Liver (tissue), 9 donors: ENCODE results near the gene SPTBN4. TPM values are rescaled to one million over a fixed set of nuclear protein-coding genes. Genes with fewer than 3 reads are reported as not detected.

Experiments
- DNase-seq: peaks from one replicate; pipeline ENCODE4 v3.0.0-alpha.2; 2017; ENCODE audit warnings: low spot score
- H3K27ac ChIP-seq, 2 donors: one replicate each; pipeline ENCODE4 v1.7.0; 2013; ENCODE audit warnings: inconsistent platforms in 2 of 2, low read length in 2 of 2, control low read depth in 1 of 2, low read depth in 1 of 2, mild to moderate bottlenecking in 1 of 2
- H3K27me3 ChIP-seq, 4 donors: one replicate each; pipeline versions ENCODE4 v1.6.1 to v1.7.0; 2013; ENCODE audit warnings: low read length in 3 of 4, inconsistent platforms in 1 of 4, mild to moderate bottlenecking in 1 of 4, moderate library complexity in 1 of 4; ENCODE audit not compliant: control insufficient read depth in 4 of 4, insufficient read depth in 4 of 4
- H3K36me3 ChIP-seq, 4 donors: one replicate each; pipeline versions ENCODE4 v1.6.1 to v1.7.0; 2013; ENCODE audit warnings: low read length in 3 of 4, mild to moderate bottlenecking in 3 of 4, low read depth in 1 of 4, moderate library complexity in 1 of 4; ENCODE audit not compliant: control insufficient read depth in 4 of 4, insufficient read depth in 3 of 4
- H3K4me1 ChIP-seq, 4 donors: one replicate each; pipeline versions ENCODE4 v1.6.1 to v1.7.0; 2013; ENCODE audit warnings: low read length in 3 of 4, mild to moderate bottlenecking in 3 of 4, moderate library complexity in 1 of 4; ENCODE audit not compliant: control insufficient read depth in 4 of 4, insufficient read depth in 4 of 4
- H3K4me3 ChIP-seq, 3 donors: one replicate each; pipeline versions ENCODE4 v1.6.1 to v1.7.0; 2013; ENCODE audit warnings: low read length in 3 of 3, control low read depth in 1 of 3, low read depth in 1 of 3, mild to moderate bottlenecking in 1 of 3
- H3K9ac ChIP-seq, 2 donors: one replicate each; pipeline ENCODE4 v1.7.0; 2013; ENCODE audit warnings: low read length in 2 of 2, mild to moderate bottlenecking in 2 of 2, moderate library complexity in 2 of 2, control low read depth in 1 of 2, low read depth in 1 of 2
- H3K9me3 ChIP-seq, 4 donors: one replicate each; pipeline versions ENCODE4 v1.6.1 to v1.7.0; 2013; ENCODE audit warnings: low read length in 3 of 4; ENCODE audit not compliant: control insufficient read depth in 4 of 4
- EGR1 ChIP-seq, 2 donors: IDR thresholded peaks; 2 replicates each; pipeline ENCODE4 v1.6.1; 2016 to 2018; ENCODE audit warnings: antibody characterized with exemption in 2 of 2, low read depth in 2 of 2
- FOXA1 ChIP-seq: IDR thresholded peaks from 2 replicates; pipeline ENCODE4 v1.6.1; 2016; ENCODE audit warnings: antibody characterized with exemption
- FOXA2 ChIP-seq: IDR thresholded peaks from 2 replicates; pipeline ENCODE4 v1.6.1; 2016; ENCODE audit warnings: antibody characterized with exemption
- GABPA ChIP-seq, 2 donors: IDR thresholded peaks in 1 of 2; conservative IDR thresholded peaks in 1 of 2; 2 replicates each; pipeline ENCODE4 v1.6.1; 2016; ENCODE audit warnings: antibody characterized with exemption in 2 of 2, mild to moderate bottlenecking in 1 of 2, moderate library complexity in 1 of 2
- HNF4A ChIP-seq, 2 donors: conservative IDR thresholded peaks; 2 replicates each; pipeline ENCODE4 v1.6.1; 2016; ENCODE audit warnings: antibody characterized with exemption in 2 of 2, mild to moderate bottlenecking in 2 of 2
- HNF4G ChIP-seq: IDR thresholded peaks from 2 replicates; pipeline ENCODE4 v1.6.1; 2016; ENCODE audit warnings: antibody characterized with exemption
- JUND ChIP-seq, 2 donors: IDR thresholded peaks; 2 replicates each; pipeline ENCODE4 v1.6.1; 2016; ENCODE audit warnings: antibody characterized with exemption in 2 of 2
- NR2F2 ChIP-seq: IDR thresholded peaks from 2 replicates; pipeline ENCODE4 v1.6.1; 2016; ENCODE audit warnings: antibody characterized with exemption
- RAD21 ChIP-seq, 2 donors: IDR thresholded peaks; 2 replicates each; pipeline ENCODE4 v1.6.1; 2016; ENCODE audit warnings: antibody characterized with exemption in 2 of 2, mild to moderate bottlenecking in 2 of 2
- SP1 ChIP-seq: IDR thresholded peaks from 2 replicates; pipeline ENCODE4 v1.6.1; 2018; ENCODE audit warnings: antibody characterized with exemption, mild to moderate bottlenecking
- TAF1 ChIP-seq: conservative IDR thresholded peaks from 2 replicates; pipeline ENCODE4 v1.6.1; 2016; ENCODE audit warnings: antibody characterized with exemption, mild to moderate bottlenecking
- YY1 ChIP-seq: IDR thresholded peaks from 2 replicates; pipeline ENCODE4 v1.6.1; 2016; ENCODE audit warnings: antibody characterized with exemption, mild to moderate bottlenecking
- WGBS: extraction: QIAGEN DNeasy Blood & Tissue Kit; methylation state at CpG from one replicate; pipeline ENCODE4 v1.1.7; 2013; 5-methylcytosine and 5-hydroxymethylcytosine counted together
- polyA plus RNA-seq, 2 donors: library from polyadenylated mRNA; stranded (reverse) in 1 of 2; unstranded in 1 of 2; fragments of 200-250 nt in 1 of 2; fragments of >200 nt in 1 of 2; fragmentation: Nextera tagmentation in 1 of 2; extraction: Ambion mirVana in 1 of 2; gene quantifications; one replicate each; pipeline versions ENCODE4 v1.2.1 to v1.2.3, GENCODE V29; 2013 to 2015
- total RNA-seq, 2 donors: library from RNA; depleted of rRNA; stranded (reverse); fragments of >200 nt; gene quantifications; one replicate each; pipeline ENCODE4 v1.2.3, GENCODE V29; 2014
- TF ChIP-seq, protein P1 (sequence below): IDR thresholded peaks from 2 replicates; pipeline ENCODE4 v1.6.1; 2016; ENCODE audit warnings: antibody characterized with exemption
- TF ChIP-seq, protein P2 (sequence below): IDR thresholded peaks from 2 replicates; pipeline ENCODE4 v1.6.1; 2016; ENCODE audit warnings: antibody characterized with exemption
- TF ChIP-seq, protein P3 (sequence below): IDR thresholded peaks from 2 replicates; pipeline ENCODE4 v1.6.1; 2016; ENCODE audit warnings: antibody characterized with exemption, mild to moderate bottlenecking
- TF ChIP-seq, protein P4 (sequence below): IDR thresholded peaks from 2 replicates; pipeline ENCODE4 v1.6.1; 2016; ENCODE audit warnings: antibody characterized with exemption
- TF ChIP-seq, protein P5 (sequence below): fragments of 150-350 bp; IDR thresholded peaks from 2 replicates; pipeline ENCODE4 v1.5.1; 2017; ENCODE audit warnings: improper control_type of control experiment, low read depth, low read length; ENCODE audit not compliant: missing input control
- donor health status: healthy.
- donor health status: healthy.
- donor health status: healthy.
- donor health status: healthy.
- donor health status: healthy.

The SPTBN4 gene
- total and polyA plus RNA-seq, 4 donors = 0.13 to 1.1 (median 0.62) TPM

DNA sequence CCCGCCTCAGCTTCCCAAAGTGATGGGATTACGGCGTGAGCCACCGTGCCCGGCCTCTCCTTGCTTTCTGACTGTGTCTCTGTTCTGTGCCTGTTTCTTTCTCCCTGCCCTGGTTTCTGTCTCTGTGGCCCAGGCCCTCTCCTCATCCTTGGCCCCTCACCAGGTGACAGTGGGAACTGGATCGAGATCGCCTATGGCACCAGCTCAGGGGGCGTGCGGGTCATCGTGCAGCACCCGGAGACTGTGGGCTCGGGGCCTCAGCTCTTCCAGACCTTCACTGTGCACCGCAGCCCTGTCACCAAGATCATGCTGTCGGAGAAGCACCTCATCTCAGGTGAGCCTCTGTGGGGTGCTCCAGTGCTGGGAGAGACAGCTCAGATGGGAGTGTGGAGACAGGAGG is 119.8 kb downstream of the SPTBN4 start:
- no peak overlapping the region for H3K9ac ChIP-seq
- H3K27me3 ChIP-seq = no peaks in the 10 kb centered on the region
- DNase-seq = no peak
- peaks cover 0 to 19% (median 10%) of the 10 kb centered on the region in 4 donors for H3K36me3 ChIP-seq
- TF ChIP-seq GABPA (IDR thresholded peaks at IDR 0.05 in 1 of 2, conservative IDR thresholded peaks at IDR 0.05 in 1 of 2) = no peak
- no peak for TF ChIP-seq HNF4G
- no peak for TF ChIP-seq EGR1 (IDR thresholded peaks at IDR 0.05; ENCODE audit: low read depth in 2 of 2)
- TF ChIP-seq TAF1 = no peak
- TF ChIP-seq SP1 = no peak
- TF ChIP-seq FOXA2 = no peak
- no peak for TF ChIP-seq YY1
- TF ChIP-seq, protein P1, sequence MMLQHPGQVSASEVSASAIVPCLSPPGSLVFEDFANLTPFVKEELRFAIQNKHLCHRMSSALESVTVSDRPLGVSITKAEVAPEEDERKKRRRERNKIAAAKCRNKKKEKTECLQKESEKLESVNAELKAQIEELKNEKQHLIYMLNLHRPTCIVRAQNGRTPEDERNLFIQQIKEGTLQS = no peak
- TF ChIP-seq, protein P2, sequence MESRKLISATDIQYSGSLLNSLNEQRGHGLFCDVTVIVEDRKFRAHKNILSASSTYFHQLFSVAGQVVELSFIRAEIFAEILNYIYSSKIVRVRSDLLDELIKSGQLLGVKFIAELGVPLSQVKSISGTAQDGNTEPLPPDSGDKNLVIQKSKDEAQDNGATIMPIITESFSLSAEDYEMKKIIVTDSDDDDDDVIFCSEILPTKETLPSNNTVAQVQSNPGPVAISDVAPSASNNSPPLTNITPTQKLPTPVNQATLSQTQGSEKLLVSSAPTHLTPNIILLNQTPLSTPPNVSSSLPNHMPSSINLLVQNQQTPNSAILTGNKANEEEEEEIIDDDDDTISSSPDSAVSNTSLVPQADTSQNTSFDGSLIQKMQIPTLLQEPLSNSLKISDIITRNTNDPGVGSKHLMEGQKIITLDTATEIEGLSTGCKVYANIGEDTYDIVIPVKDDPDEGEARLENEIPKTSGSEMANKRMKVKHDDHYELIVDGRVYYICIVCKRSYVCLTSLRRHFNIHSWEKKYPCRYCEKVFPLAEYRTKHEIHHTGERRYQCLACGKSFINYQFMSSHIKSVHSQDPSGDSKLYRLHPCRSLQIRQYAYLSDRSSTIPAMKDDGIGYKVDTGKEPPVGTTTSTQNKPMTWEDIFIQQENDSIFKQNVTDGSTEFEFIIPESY = no peak
- no peak for TF ChIP-seq JUND (IDR thresholded peaks at IDR 0.05)
- TF ChIP-seq FOXA1 = no peak
- TF ChIP-seq, protein P3, sequence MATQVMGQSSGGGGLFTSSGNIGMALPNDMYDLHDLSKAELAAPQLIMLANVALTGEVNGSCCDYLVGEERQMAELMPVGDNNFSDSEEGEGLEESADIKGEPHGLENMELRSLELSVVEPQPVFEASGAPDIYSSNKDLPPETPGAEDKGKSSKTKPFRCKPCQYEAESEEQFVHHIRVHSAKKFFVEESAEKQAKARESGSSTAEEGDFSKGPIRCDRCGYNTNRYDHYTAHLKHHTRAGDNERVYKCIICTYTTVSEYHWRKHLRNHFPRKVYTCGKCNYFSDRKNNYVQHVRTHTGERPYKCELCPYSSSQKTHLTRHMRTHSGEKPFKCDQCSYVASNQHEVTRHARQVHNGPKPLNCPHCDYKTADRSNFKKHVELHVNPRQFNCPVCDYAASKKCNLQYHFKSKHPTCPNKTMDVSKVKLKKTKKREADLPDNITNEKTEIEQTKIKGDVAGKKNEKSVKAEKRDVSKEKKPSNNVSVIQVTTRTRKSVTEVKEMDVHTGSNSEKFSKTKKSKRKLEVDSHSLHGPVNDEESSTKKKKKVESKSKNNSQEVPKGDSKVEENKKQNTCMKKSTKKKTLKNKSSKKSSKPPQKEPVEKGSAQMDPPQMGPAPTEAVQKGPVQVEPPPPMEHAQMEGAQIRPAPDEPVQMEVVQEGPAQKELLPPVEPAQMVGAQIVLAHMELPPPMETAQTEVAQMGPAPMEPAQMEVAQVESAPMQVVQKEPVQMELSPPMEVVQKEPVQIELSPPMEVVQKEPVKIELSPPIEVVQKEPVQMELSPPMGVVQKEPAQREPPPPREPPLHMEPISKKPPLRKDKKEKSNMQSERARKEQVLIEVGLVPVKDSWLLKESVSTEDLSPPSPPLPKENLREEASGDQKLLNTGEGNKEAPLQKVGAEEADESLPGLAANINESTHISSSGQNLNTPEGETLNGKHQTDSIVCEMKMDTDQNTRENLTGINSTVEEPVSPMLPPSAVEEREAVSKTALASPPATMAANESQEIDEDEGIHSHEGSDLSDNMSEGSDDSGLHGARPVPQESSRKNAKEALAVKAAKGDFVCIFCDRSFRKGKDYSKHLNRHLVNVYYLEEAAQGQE = no peak
- WGBS = 98% methylated on average over 14 of the region's 14 CpGs
- no peaks in the 10 kb centered on the region for H3K4me1 ChIP-seq
- no peak overlapping the region for H3K4me3 ChIP-seq
- H3K27ac ChIP-seq = no peak overlapping the region
- H3K9me3 ChIP-seq = no peaks in the 10 kb centered on the region

DNA sequence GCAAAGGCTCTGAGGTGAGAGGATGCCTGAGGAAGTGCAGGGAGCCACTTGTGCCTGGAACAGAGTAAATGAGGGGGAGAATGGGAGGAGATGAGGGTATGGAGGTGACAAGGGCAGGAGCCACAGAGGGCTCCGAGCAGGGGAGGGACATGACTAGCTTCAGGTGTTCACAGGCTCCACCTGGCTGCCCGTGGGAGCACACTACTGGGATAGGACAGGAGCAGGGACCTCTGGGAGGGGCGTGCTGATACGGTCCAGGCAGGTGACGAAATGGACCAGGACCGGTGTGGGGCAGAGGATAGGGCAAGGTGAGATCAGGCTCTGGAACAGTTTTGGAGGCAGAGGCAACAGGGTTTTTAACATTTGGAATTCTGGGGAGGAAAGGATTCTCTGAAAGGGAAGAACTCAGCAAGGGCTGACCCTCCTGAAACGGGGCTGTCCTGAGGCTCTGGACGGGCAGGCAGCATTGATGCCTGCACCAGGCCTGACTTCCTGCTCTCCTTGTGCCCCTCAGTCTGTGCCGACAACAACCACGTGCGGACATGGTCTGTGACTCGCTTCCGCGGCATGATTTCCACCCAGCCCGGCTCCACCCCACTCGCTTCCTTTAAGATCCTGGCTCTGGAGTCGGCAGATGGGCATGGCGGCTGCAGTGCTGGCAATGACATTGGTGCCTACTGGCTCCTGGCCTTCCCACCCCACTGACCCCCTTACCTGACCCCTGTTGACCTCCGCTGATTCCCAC is 121.5 kb downstream of the SPTBN4 start:
- Histone ChIP-seq H3K27ac (no peak overlapping the region), H3K9ac (no peak overlapping the region), H3K27me3 (no peaks in the 10 kb centered on the region), H3K4me3 (no peak overlapping the region), H3K4me1 (no peaks in the 10 kb centered on the region), H3K36me3 (peaks cover 0 to 10% (median 7%) of the 10 kb centered on the region in 4 donors), H3K9me3 (no peaks in the 10 kb centered on the region)
- WGBS = 94% methylated on average over 19 of the region's 19 CpGs
- no peak for DNase-seq
- no peak for TF ChIP-seq EGR1 (IDR thresholded peaks at IDR 0.05; ENCODE audit: low read depth in 2 of 2)
- TF ChIP-seq SP1 = no peak
- TF ChIP-seq, protein P4, sequence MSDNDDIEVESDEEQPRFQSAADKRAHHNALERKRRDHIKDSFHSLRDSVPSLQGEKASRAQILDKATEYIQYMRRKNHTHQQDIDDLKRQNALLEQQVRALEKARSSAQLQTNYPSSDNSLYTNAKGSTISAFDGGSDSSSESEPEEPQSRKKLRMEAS = no peak
- no peak for TF ChIP-seq JUND (IDR thresholded peaks at IDR 0.05)
- TF ChIP-seq HNF4A (conservative IDR thresholded peaks at IDR 0.05) = no peak
- no peak for TF ChIP-seq NR2F2
- TF ChIP-seq FOXA1 = no peak
- TF ChIP-seq FOXA2 = no peak
- TF ChIP-seq, protein P2 = no peak
- TF ChIP-seq RAD21 (IDR thresholded peaks at IDR 0.05) = no peak
- TF ChIP-seq, protein P5, sequence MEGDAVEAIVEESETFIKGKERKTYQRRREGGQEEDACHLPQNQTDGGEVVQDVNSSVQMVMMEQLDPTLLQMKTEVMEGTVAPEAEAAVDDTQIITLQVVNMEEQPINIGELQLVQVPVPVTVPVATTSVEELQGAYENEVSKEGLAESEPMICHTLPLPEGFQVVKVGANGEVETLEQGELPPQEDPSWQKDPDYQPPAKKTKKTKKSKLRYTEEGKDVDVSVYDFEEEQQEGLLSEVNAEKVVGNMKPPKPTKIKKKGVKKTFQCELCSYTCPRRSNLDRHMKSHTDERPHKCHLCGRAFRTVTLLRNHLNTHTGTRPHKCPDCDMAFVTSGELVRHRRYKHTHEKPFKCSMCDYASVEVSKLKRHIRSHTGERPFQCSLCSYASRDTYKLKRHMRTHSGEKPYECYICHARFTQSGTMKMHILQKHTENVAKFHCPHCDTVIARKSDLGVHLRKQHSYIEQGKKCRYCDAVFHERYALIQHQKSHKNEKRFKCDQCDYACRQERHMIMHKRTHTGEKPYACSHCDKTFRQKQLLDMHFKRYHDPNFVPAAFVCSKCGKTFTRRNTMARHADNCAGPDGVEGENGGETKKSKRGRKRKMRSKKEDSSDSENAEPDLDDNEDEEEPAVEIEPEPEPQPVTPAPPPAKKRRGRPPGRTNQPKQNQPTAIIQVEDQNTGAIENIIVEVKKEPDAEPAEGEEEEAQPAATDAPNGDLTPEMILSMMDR = no peak
- no peak for TF ChIP-seq YY1
- TF ChIP-seq GABPA (IDR thresholded peaks at IDR 0.05 in 1 of 2, conservative IDR thresholded peaks at IDR 0.05 in 1 of 2) = no peak
- TF ChIP-seq HNF4G = no peak
- TF ChIP-seq, protein P3 = no peak
